GM23338 (cell line): ENCODE measurements around the gene PRR12. TPM values are rescaled to one million over a fixed set of nuclear protein-coding genes. Genes with fewer than 3 reads are reported as not detected.

Experiments
- ATAC-seq: fragments of 200-7000 bp; cut with Tn5 transposase; 3 replicates; pipeline ENCODE4 v1.9.1; 2020
- DNase-seq: peaks from one replicate; pipeline ENCODE4 v3.0.0-alpha.2; 2015; ENCODE audit warnings: low spot score
- H2AFZ ChIP-seq: fragments of 200-600 bp; sonication (generic); 2 replicates; pipeline ENCODE4 v1.8.0; 2016; ENCODE audit warnings: antibody characterized with exemption, mild to moderate bottlenecking, moderate library complexity
- H3F3A ChIP-seq: fragments of 200-600 bp; sonication (generic); replicated peaks from 2 replicates; pipeline ENCODE4 v1.8.0; 2017; ENCODE audit warnings: antibody characterized with exemption, mixed run types, low read depth
- H3K27ac ChIP-seq: fragments of 200-600 bp; sonication (generic); 2 replicates; pipeline ENCODE4 v1.6.1; 2016; ENCODE audit warnings: low read depth
- H3K27me3 ChIP-seq: fragments of 200-600 bp; sonication (generic); 2 replicates; pipeline ENCODE4 v1.8.0; 2016; ENCODE audit warnings: mild to moderate bottlenecking, mixed run types, moderate library complexity; ENCODE audit not compliant: insufficient read depth
- H3K36me3 ChIP-seq: fragments of 200-600 bp; sonication (generic); 2 replicates; pipeline ENCODE4 v1.8.0; 2016; ENCODE audit warnings: mild to moderate bottlenecking; ENCODE audit not compliant: insufficient read depth
- H3K4me1 ChIP-seq: fragments of 200-600 bp; sonication (generic); 2 replicates; pipeline ENCODE4 v1.8.0; 2016; ENCODE audit warnings: mild to moderate bottlenecking, moderate library complexity; ENCODE audit not compliant: insufficient read depth
- H3K4me2 ChIP-seq: fragments of 200-600 bp; sonication (generic); 2 replicates; pipeline ENCODE4 v1.7.1; 2017; ENCODE audit warnings: mixed run types
- H3K4me3 ChIP-seq: fragments of 200-600 bp; sonication (generic); 2 replicates; pipeline ENCODE4 v1.6.1; 2016; ENCODE audit warnings: mixed run types
- H3K79me2 ChIP-seq: fragments of 200-600 bp; sonication (generic); replicated peaks from 2 replicates; pipeline ENCODE4 v1.8.0; 2017; ENCODE audit warnings: mild to moderate bottlenecking; ENCODE audit not compliant: insufficient read depth
- H3K9me2 ChIP-seq: fragments of 200-600 bp; sonication (generic); 2 replicates; pipeline ENCODE4 v1.8.0; 2017; ENCODE audit not compliant: insufficient read depth
- H4K20me1 ChIP-seq: fragments of 200-600 bp; sonication (generic); replicated peaks from 2 replicates; pipeline ENCODE4 v1.8.0; 2017; ENCODE audit warnings: mild to moderate bottlenecking; ENCODE audit not compliant: insufficient read depth
- H3K27ac Mint-ChIP-seq: 2 replicates; pipeline ENCODE4 v1.8.0; 2020; ENCODE audit warnings: inconsistent platforms, mild to moderate bottlenecking, moderate library complexity, mixed read lengths
- H3K27me3 Mint-ChIP-seq: 3 replicates; pipeline ENCODE4 v1.8.0; 2022; ENCODE audit warnings: low read depth, mild to moderate bottlenecking, moderate library complexity, mixed read lengths, inconsistent platforms; ENCODE audit not compliant: insufficient read depth, poor library complexity
- H3K36me3 Mint-ChIP-seq: 3 replicates; pipeline ENCODE4 v1.8.0; 2021; ENCODE audit warnings: low read depth, mild to moderate bottlenecking, inconsistent platforms, moderate library complexity, mixed read lengths
- H3K4me1 Mint-ChIP-seq: 3 replicates; pipeline ENCODE4 v1.8.0; 2020; ENCODE audit warnings: mild to moderate bottlenecking, inconsistent platforms, mixed read lengths
- H3K4me3 Mint-ChIP-seq: 3 replicates; pipeline ENCODE4 v1.8.0; 2021; ENCODE audit warnings: moderate library complexity, mild to moderate bottlenecking, inconsistent platforms, mixed read lengths
- H3K9me3 Mint-ChIP-seq: 3 replicates; pipeline ENCODE4 v1.8.0; 2020; ENCODE audit warnings: moderate library complexity, mild to moderate bottlenecking, inconsistent platforms, mixed read lengths
- CREB1 ChIP-seq: fragments of 250-450 bp; sonication (Bioruptor Pico); IDR thresholded peaks from 2 replicates; pipeline ENCODE4 v1.5.0; 2020; ENCODE audit warnings: low read depth, mild to moderate bottlenecking, moderate library complexity
- EZH2phosphoT487 ChIP-seq: fragments of 200-600 bp; sonication (generic); IDR thresholded peaks from one replicate; pipeline ENCODE4 v1.8.1; 2018; ENCODE audit warnings: antibody characterized with exemption; ENCODE audit not compliant: unreplicated experiment
- JUNB ChIP-seq: IDR thresholded peaks from one replicate; pipeline ENCODE4 v1.6.1; 2016; ENCODE audit warnings: antibody characterized with exemption; ENCODE audit not compliant: unreplicated experiment
- NANOG ChIP-seq: IDR thresholded peaks from 2 replicates; pipeline ENCODE4 v1.6.1; 2016; ENCODE audit warnings: antibody characterized with exemption, borderline replicate concordance
- POLR2AphosphoS5 ChIP-seq: IDR thresholded peaks from 2 replicates; pipeline ENCODE4 v1.6.1; 2016; ENCODE audit warnings: antibody characterized with exemption, low read depth
- STAT1 ChIP-seq: IDR thresholded peaks from one replicate; pipeline ENCODE4 v1.6.1; 2016; ENCODE audit warnings: antibody characterized with exemption; ENCODE audit not compliant: unreplicated experiment
- ZNF331 ChIP-seq: fragments of 250-450 bp; sonication (Bioruptor Pico); IDR thresholded peaks from 2 replicates; pipeline ENCODE4 v1.5.0; 2020; ENCODE audit warnings: low read depth, mild to moderate bottlenecking, moderate library complexity
- polyA plus RNA-seq: library from polyadenylated mRNA; unstranded; fragments of >200 nt; fragmentation: Nextera tagmentation; extraction: Ambion mirVana; gene quantifications from 2 replicates; pipeline ENCODE4 v1.2.1, GENCODE V29; 2016
- total RNA-seq: library from RNA; depleted of rRNA; stranded (reverse); fragments of >200 nt; shearing (Covaris generic); gene quantifications from 2 replicates; pipeline ENCODE4 v1.2.3, GENCODE V29; 2014
- TF ChIP-seq, protein P1 (sequence below): IDR thresholded peaks from 2 replicates; pipeline ENCODE4 v1.6.1; 2016; ENCODE audit warnings: antibody characterized with exemption
- TF ChIP-seq, protein P2 (sequence below), 2 experiments: fragments of 200-600 bp in 1 of 2; sonication (generic) in 1 of 2; conservative IDR thresholded peaks; 2 replicates each; pipeline versions ENCODE4 v1.5.1 to v1.6.1; 2016 to 2017; ENCODE audit warnings: antibody characterized with exemption in 2 of 2, low read depth in 2 of 2, mild to moderate bottlenecking in 2 of 2, moderate library complexity in 1 of 2
- TF ChIP-seq, protein P3 (sequence below): IDR thresholded peaks from one replicate; pipeline ENCODE4 v1.6.1; 2018; ENCODE audit warnings: antibody characterized with exemption; ENCODE audit not compliant: unreplicated experiment

The PRR12 gene
- total and polyA plus RNA-seq, 2 experiments from 2014 or later, result 8.6 to 41.6 TPM

DNA sequence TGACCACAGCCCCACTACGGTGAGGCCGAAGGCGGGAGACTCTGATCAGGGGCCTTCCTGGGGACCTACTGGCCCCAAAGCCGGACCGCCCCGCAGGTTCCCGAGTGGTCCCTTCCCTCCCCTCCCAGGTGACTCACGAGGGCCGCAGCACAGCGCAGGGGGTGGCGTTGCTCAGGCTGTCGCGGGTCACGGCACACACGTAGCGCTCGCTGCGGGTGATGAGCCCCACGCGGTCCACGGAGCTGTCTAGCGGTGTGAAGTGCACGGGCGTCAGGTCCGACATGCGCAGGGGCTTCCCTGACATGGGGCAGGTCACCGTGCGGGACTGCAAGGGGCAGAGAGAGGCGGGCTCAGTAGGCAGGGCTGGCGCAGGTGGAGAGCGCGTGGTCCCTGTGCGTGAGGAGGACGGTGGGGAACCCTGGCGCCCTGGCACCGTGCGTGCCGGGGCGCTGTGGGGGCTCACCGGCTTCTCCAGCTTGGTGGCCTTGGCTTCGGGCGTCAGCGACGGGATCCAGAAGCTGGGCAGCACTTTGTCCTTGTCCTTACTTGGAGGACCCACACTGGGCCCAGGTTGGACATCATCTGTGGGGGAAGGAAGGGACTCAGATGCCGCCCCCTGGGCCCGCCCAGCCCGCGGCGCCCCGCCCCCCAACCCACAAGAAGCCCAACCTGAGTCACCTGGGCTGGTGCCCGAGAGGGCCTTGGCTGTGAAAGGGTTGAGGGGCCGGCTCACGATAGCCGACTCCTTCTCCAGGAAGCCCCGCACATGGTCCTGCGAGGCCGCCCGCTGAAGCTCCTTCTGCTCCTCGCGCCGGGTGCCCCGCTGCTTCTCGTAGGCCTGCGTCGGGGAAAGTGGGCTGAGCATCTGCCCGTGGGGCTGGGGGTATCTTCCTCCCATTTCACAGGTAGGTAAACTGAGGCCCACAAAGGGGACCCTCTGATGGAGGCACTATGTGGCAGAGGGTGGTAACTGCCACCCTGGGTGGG lies 34.3 kb upstream of the PRR12 start:
- Mint-ChIP-seq H3K4me3 (peak overlapping the region; percentile 80), H3K4me1 (peaks cover 22% of the 10 kb centered on the region), H3K36me3 (peaks cover 47% of the 10 kb centered on the region), H3K27me3 (peaks cover 22% of the 10 kb centered on the region), H3K27ac (peak overlapping the region; percentile 93), H3K9me3 (no peaks in the 10 kb centered on the region)
- peak; percentile 82 for ATAC-seq
- DNase-seq, result peak; percentile 94
- Histone ChIP-seq H3F3A (peaks cover 38% of the 10 kb centered on the region), H3K36me3 (no peaks in the 10 kb centered on the region; the same call in 1 of the 2 replicates), H3K9me2 (no peaks in the 10 kb centered on the region), H3K4me3 (peak overlapping the region; percentile 87), H3K79me2 (no peaks in the 10 kb centered on the region; the same call in 1 of the 2 replicates), H3K4me2 (peak overlapping the region; percentile 94), H4K20me1 (no peaks in the 10 kb centered on the region), H3K27ac (peak overlapping the region; percentile 88; the same call in 1 of the 2 replicates), H2AFZ (peak overlapping the region; percentile 90; the same call in 1 of the 2 replicates), H3K4me1 (peaks cover 17% of the 10 kb centered on the region; the same call in 1 of the 2 replicates), H3K27me3 (no peaks in the 10 kb centered on the region)
- TF ChIP-seq STAT1 (no peak), CREB1 (CRISPR knock-in tag) (0 out of 2 replicates have a peak, but pooled peaks have one; percentile 7), JUNB (no peak), EZH2phosphoT487 (no peak), POLR2AphosphoS5 (peak; percentile 51; the same call in 1 of the 2 replicates), NANOG (no peak), ZNF331 (CRISPR knock-in tag) (no peak)
- TF ChIP-seq, protein P1, sequence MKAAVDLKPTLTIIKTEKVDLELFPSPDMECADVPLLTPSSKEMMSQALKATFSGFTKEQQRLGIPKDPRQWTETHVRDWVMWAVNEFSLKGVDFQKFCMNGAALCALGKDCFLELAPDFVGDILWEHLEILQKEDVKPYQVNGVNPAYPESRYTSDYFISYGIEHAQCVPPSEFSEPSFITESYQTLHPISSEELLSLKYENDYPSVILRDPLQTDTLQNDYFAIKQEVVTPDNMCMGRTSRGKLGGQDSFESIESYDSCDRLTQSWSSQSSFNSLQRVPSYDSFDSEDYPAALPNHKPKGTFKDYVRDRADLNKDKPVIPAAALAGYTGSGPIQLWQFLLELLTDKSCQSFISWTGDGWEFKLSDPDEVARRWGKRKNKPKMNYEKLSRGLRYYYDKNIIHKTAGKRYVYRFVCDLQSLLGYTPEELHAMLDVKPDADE, result no peak
- TF ChIP-seq, protein P2, sequence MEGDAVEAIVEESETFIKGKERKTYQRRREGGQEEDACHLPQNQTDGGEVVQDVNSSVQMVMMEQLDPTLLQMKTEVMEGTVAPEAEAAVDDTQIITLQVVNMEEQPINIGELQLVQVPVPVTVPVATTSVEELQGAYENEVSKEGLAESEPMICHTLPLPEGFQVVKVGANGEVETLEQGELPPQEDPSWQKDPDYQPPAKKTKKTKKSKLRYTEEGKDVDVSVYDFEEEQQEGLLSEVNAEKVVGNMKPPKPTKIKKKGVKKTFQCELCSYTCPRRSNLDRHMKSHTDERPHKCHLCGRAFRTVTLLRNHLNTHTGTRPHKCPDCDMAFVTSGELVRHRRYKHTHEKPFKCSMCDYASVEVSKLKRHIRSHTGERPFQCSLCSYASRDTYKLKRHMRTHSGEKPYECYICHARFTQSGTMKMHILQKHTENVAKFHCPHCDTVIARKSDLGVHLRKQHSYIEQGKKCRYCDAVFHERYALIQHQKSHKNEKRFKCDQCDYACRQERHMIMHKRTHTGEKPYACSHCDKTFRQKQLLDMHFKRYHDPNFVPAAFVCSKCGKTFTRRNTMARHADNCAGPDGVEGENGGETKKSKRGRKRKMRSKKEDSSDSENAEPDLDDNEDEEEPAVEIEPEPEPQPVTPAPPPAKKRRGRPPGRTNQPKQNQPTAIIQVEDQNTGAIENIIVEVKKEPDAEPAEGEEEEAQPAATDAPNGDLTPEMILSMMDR (conservative IDR thresholded peaks at IDR 0.05; ENCODE audit: low read depth in 2 of 2), result no peak
- TF ChIP-seq, protein P3, sequence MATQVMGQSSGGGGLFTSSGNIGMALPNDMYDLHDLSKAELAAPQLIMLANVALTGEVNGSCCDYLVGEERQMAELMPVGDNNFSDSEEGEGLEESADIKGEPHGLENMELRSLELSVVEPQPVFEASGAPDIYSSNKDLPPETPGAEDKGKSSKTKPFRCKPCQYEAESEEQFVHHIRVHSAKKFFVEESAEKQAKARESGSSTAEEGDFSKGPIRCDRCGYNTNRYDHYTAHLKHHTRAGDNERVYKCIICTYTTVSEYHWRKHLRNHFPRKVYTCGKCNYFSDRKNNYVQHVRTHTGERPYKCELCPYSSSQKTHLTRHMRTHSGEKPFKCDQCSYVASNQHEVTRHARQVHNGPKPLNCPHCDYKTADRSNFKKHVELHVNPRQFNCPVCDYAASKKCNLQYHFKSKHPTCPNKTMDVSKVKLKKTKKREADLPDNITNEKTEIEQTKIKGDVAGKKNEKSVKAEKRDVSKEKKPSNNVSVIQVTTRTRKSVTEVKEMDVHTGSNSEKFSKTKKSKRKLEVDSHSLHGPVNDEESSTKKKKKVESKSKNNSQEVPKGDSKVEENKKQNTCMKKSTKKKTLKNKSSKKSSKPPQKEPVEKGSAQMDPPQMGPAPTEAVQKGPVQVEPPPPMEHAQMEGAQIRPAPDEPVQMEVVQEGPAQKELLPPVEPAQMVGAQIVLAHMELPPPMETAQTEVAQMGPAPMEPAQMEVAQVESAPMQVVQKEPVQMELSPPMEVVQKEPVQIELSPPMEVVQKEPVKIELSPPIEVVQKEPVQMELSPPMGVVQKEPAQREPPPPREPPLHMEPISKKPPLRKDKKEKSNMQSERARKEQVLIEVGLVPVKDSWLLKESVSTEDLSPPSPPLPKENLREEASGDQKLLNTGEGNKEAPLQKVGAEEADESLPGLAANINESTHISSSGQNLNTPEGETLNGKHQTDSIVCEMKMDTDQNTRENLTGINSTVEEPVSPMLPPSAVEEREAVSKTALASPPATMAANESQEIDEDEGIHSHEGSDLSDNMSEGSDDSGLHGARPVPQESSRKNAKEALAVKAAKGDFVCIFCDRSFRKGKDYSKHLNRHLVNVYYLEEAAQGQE, result no peak
